HepG2 (cell line): ENCODE data around the gene C11orf68. TPM values are rescaled to one million over a fixed set of nuclear protein-coding genes. Genes with fewer than 3 reads are reported as not detected.

Source experiments
- ARNTL ChIP-seq: sonication (generic); formaldehyde crosslinking; IDR thresholded peaks from 2 replicates; pipeline ENCODE4 v1.4.0; 2020; ENCODE audit warnings: mild to moderate bottlenecking, missing genetic modification reagents
- CBX5 ChIP-seq: sonication (generic); formaldehyde crosslinking; IDR thresholded peaks from 2 replicates; pipeline ENCODE4 v1.4.0; 2020; ENCODE audit warnings: missing genetic modification reagents, borderline replicate concordance
- DNMT3B ChIP-seq: conservative IDR thresholded peaks from 2 replicates; pipeline ENCODE4 v1.6.1; 2016; ENCODE audit warnings: missing biosample characterization, control low read depth
- GATA4 ChIP-seq: sonication (generic); IDR thresholded peaks from 2 replicates; pipeline ENCODE4 v1.6.1; 2016; ENCODE audit warnings: antibody characterized with exemption, low read depth, borderline replicate concordance
- HIVEP1 ChIP-seq: sonication (generic); formaldehyde crosslinking; IDR thresholded peaks from 2 replicates; pipeline ENCODE4 v1.4.0; 2020; ENCODE audit warnings: mild to moderate bottlenecking, missing genetic modification reagents
- ISL2 ChIP-seq: sonication (generic); formaldehyde crosslinking; IDR thresholded peaks from 2 replicates; pipeline ENCODE4 v1.5.0; 2020; ENCODE audit warnings: missing genetic modification reagents
- KAT8 ChIP-seq: IDR thresholded peaks from 2 replicates; pipeline ENCODE4 v1.6.1; 2016; ENCODE audit warnings: missing genetic modification reagents, missing compliant biosample characterization
- NFIC ChIP-seq: IDR thresholded peaks from 2 replicates; pipeline ENCODE4 v1.6.1; 2012; ENCODE audit warnings: mild to moderate bottlenecking, low read length, inconsistent platforms
- RELA ChIP-seq: sonication (generic); formaldehyde crosslinking; IDR thresholded peaks from 2 replicates; pipeline ENCODE4 v1.4.0; 2020; ENCODE audit warnings: missing genetic modification reagents
- SP5 ChIP-seq: IDR thresholded peaks from 2 replicates; pipeline ENCODE4 v1.6.1; 2016; ENCODE audit warnings: low read depth, borderline replicate concordance
- SRSF1 ChIP-seq: fragments of 200-400 bp; formaldehyde crosslinking; optimal IDR thresholded peaks from 2 replicates; pipeline ENCODE3; 2017; ENCODE audit warnings: mild to moderate bottlenecking, low read depth, low read length, moderate library complexity
- ZFX ChIP-seq: sonication (generic); formaldehyde crosslinking; IDR thresholded peaks from 2 replicates; pipeline ENCODE4 v1.4.0; 2020; ENCODE audit warnings: mild to moderate bottlenecking, low read depth, missing genetic modification reagents, moderate library complexity
- ZNF136 ChIP-seq: sonication (generic); formaldehyde crosslinking; IDR thresholded peaks from 2 replicates; pipeline ENCODE4 v1.8.1; 2022; ENCODE audit warnings: low read depth, mild to moderate bottlenecking, moderate library complexity, missing genetic modification reagents
- ZNF180 ChIP-seq: sonication (generic); formaldehyde crosslinking; IDR thresholded peaks from 2 replicates; pipeline ENCODE4 v1.4.0; 2020; ENCODE audit warnings: low read depth, missing genetic modification reagents, borderline replicate concordance
- polyA plus RNA-seq, 8 experiments: library from polyadenylated mRNA; depleted of rRNA in 3 of 8; stranded (reverse) in 7 of 8; unstranded in 1 of 8; fragments of >200 nt; fragmentation: Illumina TruSeq in 4 of 8; extraction: Trizol in 4 of 8; gene quantifications; 2 replicates each; pipeline versions ENCODE4 v1.2.1 to v1.2.3, GENCODE V29; 2011 to 2016; ENCODE audit warnings: low read depth in 4 of 8, missing spikeins in 1 of 8, mixed read lengths in 1 of 8; ENCODE audit not compliant: insufficient read depth in 1 of 8
- total RNA-seq, 5 experiments: library from RNA; depleted of rRNA; stranded (reverse); fragments of >200 nt; fragmentation: Illumina TruSeq; extraction: Trizol; gene quantifications; 2 replicates each; pipeline ENCODE4 v1.2.3, GENCODE V29; 2016; ENCODE audit warnings: low read depth in 1 of 5
- TF ChIP-seq, protein P1 (sequence below): sonication (generic); formaldehyde crosslinking; IDR thresholded peaks from 2 replicates; pipeline ENCODE4 v1.9.0; 2021; ENCODE audit warnings: missing genetic modification reagents, borderline replicate concordance
- TF ChIP-seq, protein P2 (sequence below): sonication (generic); formaldehyde crosslinking; IDR thresholded peaks from 2 replicates; pipeline ENCODE4 v1.5.0; 2020; ENCODE audit warnings: missing genetic modification reagents
- TF ChIP-seq, protein P3 (sequence below): fragments of 450-650 bp; IDR thresholded peaks from 2 replicates; pipeline ENCODE4 v1.6.1; 2017; ENCODE audit warnings: mild to moderate bottlenecking
- TF ChIP-seq, protein P4 (sequence below): fragments of 450-650 bp; IDR thresholded peaks from 2 replicates; pipeline ENCODE4 v1.6.1; 2017
- TF ChIP-seq, protein P5 (sequence below): sonication (generic); formaldehyde crosslinking; IDR thresholded peaks from 2 replicates; pipeline ENCODE4 v1.8.1; 2023; ENCODE audit warnings: mild to moderate bottlenecking, missing genetic modification reagents, borderline replicate concordance
- TF ChIP-seq, protein P6 (sequence below): IDR thresholded peaks from 2 replicates; pipeline ENCODE4 v1.6.1; 2016; ENCODE audit warnings: missing compliant biosample characterization, missing genetic modification reagents, borderline replicate concordance

Gene C11orf68
- total and polyA plus RNA-seq, 2 of the 13 experiments (the other 11 are each of a cell fraction or from before 2014, with no cell fraction given), result 8.4 to 28.3 TPM

DNA sequence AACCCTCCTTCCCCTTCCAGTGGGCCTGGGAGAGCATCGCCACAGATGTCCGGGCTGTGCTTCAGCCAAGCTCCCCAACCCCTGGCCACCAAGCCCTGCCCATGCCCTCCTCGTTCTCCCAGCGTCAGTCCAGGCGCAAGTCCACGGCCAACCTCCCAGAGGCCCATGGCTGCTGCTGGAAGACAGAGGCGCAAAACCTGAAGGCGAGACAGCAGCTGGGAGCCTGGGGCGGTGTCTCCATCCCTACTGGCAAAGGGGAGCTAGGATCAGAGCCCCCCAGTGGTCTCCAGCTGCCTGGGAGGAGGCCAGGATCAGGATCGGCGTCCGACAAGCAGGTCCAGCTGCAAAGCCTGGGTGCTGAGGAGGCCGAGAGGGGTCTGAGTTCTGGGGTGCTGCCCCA is 28.3 kb upstream of the C11orf68 start (continued):
- TF ChIP-seq, protein P1, sequence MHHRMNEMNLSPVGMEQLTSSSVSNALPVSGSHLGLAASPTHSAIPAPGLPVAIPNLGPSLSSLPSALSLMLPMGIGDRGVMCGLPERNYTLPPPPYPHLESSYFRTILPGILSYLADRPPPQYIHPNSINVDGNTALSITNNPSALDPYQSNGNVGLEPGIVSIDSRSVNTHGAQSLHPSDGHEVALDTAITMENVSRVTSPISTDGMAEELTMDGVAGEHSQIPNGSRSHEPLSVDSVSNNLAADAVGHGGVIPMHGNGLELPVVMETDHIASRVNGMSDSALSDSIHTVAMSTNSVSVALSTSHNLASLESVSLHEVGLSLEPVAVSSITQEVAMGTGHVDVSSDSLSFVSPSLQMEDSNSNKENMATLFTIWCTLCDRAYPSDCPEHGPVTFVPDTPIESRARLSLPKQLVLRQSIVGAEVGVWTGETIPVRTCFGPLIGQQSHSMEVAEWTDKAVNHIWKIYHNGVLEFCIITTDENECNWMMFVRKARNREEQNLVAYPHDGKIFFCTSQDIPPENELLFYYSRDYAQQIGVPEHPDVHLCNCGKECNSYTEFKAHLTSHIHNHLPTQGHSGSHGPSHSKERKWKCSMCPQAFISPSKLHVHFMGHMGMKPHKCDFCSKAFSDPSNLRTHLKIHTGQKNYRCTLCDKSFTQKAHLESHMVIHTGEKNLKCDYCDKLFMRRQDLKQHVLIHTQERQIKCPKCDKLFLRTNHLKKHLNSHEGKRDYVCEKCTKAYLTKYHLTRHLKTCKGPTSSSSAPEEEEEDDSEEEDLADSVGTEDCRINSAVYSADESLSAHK (CRISPR knock-in tag), result no peak
- TF ChIP-seq DNMT3B (CRISPR knock-in tag) (no peak), ISL2 (CRISPR knock-in tag) (no peak), GATA4 (no peak), KAT8 (CRISPR knock-in tag) (no peak), SP5 (no peak), CBX5 (CRISPR knock-in tag) (no peak), ZNF180 (CRISPR knock-in tag) (no peak), NFIC (no peak), HIVEP1 (CRISPR knock-in tag) (no peak), ZNF136 (CRISPR knock-in tag) (no peak), ARNTL (CRISPR knock-in tag) (no peak), SRSF1 (no peak), RELA (no peak), ZFX (CRISPR knock-in tag) (0 out of 2 replicates have a peak, but pooled peaks have one; percentile 13)
- TF ChIP-seq, protein P2, sequence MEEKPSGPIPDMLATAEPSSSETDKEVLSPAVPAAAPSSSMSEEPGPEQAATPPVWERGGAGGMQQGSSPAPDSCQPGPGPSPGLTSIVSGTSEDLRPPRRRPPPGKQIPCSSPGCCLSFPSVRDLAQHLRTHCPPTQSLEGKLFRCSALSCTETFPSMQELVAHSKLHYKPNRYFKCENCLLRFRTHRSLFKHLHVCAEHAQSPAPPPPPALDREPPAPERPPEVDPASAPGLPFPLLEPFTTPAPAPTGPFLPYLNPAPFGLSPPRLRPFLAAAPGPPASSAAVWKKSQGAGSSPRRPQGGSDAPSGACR, result no peak
- TF ChIP-seq, protein P3, sequence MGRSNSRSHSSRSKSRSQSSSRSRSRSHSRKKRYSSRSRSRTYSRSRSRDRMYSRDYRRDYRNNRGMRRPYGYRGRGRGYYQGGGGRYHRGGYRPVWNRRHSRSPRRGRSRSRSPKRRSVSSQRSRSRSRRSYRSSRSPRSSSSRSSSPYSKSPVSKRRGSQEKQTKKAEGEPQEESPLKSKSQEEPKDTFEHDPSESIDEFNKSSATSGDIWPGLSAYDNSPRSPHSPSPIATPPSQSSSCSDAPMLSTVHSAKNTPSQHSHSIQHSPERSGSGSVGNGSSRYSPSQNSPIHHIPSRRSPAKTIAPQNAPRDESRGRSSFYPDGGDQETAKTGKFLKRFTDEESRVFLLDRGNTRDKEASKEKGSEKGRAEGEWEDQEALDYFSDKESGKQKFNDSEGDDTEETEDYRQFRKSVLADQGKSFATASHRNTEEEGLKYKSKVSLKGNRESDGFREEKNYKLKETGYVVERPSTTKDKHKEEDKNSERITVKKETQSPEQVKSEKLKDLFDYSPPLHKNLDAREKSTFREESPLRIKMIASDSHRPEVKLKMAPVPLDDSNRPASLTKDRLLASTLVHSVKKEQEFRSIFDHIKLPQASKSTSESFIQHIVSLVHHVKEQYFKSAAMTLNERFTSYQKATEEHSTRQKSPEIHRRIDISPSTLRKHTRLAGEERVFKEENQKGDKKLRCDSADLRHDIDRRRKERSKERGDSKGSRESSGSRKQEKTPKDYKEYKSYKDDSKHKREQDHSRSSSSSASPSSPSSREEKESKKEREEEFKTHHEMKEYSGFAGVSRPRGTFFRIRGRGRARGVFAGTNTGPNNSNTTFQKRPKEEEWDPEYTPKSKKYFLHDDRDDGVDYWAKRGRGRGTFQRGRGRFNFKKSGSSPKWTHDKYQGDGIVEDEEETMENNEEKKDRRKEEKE, result no peak
- TF ChIP-seq, protein P4, sequence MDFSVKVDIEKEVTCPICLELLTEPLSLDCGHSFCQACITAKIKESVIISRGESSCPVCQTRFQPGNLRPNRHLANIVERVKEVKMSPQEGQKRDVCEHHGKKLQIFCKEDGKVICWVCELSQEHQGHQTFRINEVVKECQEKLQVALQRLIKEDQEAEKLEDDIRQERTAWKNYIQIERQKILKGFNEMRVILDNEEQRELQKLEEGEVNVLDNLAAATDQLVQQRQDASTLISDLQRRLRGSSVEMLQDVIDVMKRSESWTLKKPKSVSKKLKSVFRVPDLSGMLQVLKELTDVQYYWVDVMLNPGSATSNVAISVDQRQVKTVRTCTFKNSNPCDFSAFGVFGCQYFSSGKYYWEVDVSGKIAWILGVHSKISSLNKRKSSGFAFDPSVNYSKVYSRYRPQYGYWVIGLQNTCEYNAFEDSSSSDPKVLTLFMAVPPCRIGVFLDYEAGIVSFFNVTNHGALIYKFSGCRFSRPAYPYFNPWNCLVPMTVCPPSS, result no peak
- TF ChIP-seq, protein P5, sequence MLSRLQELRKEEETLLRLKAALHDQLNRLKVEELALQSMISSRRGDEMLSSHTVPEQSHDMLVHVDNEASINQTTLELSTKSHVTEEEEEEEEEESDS (CRISPR knock-in tag), result no peak
- TF ChIP-seq, protein P6, sequence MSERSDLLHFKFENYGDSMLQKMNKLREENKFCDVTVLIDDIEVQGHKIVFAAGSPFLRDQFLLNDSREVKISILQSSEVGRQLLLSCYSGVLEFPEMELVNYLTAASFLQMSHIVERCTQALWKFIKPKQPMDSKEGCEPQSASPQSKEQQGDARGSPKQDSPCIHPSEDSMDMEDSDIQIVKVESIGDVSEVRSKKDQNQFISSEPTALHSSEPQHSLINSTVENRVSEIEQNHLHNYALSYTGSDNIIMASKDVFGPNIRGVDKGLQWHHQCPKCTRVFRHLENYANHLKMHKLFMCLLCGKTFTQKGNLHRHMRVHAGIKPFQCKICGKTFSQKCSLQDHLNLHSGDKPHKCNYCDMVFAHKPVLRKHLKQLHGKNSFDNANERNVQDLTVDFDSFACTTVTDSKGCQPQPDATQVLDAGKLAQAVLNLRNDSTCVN, result no peak
